Hematopoietic multipotent progenitor cell treated with erythropoietin and hydrocortisone succinate and interleukin-3 and kit ligand, for 15 days (in vitro differentiated cells): ENCODE results near the gene DCTN2.
"Not testable (repeated sequence)": the region's sequence is repeated elsewhere in the genome, so short reads cannot be mapped to it uniquely, and the experiment has no call there.

Experiments
- DNase-seq: peaks from one replicate; pipeline ENCODE4 v3.0.0-alpha.2; 2015; ENCODE audit warnings: low spot score

DCTN2 gene

GRCh38 chr12:57576613-57577160 is 29.7 kb upstream of the DCTN2 start:
- DNase-seq, result no peak

- no peak for DNase-seq
These were observed 29.0 kb upstream of the DCTN2 start for GRCh38 chr12:57575771-57576612.

- no peak for DNase-seq
These were observed 27.8 kb upstream of the DCTN2 start for GRCh38 chr12:57574795-57575194.

- no peak for DNase-seq
These were observed 25.2 kb upstream of the DCTN2 start for GRCh38 chr12:57571926-57572762.

- DNase-seq, result not testable (repeated sequence)
These were observed 23.4 kb upstream of the DCTN2 start for GRCh38 chr12:57570438-57570837.

GRCh38 chr12:57569858-57570257 is 22.9 kb upstream of the DCTN2 start:
- no peak for DNase-seq

GRCh38 chr12:57568838-57569237 is 21.8 kb upstream of the DCTN2 start:
- DNase-seq, result no peak

GRCh38 chr12:57564178-57564740 is 17.3 kb upstream of the DCTN2 start:
- DNase-seq, result no peak

GRCh38 chr12:57563358-57563757 is 16.4 kb upstream of the DCTN2 start:
- DNase-seq, result no peak

GRCh38 chr12:57561117-57561516 is 14.1 kb upstream of the DCTN2 start:
- not testable (repeated sequence) for DNase-seq

GRCh38 chr12:57560516-57560915 is 13.5 kb upstream of the DCTN2 start:
- no peak for DNase-seq

- no peak for DNase-seq
These were observed 11.9 kb upstream of the DCTN2 start for GRCh38 chr12:57558864-57559263.

- no peak for DNase-seq
These were observed 7.9 kb upstream of the DCTN2 start for GRCh38 chr12:57554897-57555296.

GRCh38 chr12:57554453-57554852 is 7.5 kb upstream of the DCTN2 start:
- no peak for DNase-seq

- no peak for DNase-seq
These were observed 6.6 kb upstream of the DCTN2 start for GRCh38 chr12:57553343-57554202.

GRCh38 chr12:57552835-57553313 is 5.9 kb upstream of the DCTN2 start:
- DNase-seq, result peak; percentile 48

- DNase-seq, result peak; percentile 50
These were observed 5.3 kb upstream of the DCTN2 start for GRCh38 chr12:57552306-57552651.

GRCh38 chr12:57551637-57552305 is 4.8 kb upstream of the DCTN2 start:
- no peak for DNase-seq

GRCh38 chr12:57550641-57551549 is 3.9 kb upstream of the DCTN2 start:
- DNase-seq, result no peak
